Measurements from ENCODE around the gene DRD2. TPM values are rescaled to one million over a fixed set of nuclear protein-coding genes. Genes with fewer than 3 reads are reported as not detected.

The DRD2 gene
- total and polyA plus RNA-seq, 4 donors = not detected

DNA sequence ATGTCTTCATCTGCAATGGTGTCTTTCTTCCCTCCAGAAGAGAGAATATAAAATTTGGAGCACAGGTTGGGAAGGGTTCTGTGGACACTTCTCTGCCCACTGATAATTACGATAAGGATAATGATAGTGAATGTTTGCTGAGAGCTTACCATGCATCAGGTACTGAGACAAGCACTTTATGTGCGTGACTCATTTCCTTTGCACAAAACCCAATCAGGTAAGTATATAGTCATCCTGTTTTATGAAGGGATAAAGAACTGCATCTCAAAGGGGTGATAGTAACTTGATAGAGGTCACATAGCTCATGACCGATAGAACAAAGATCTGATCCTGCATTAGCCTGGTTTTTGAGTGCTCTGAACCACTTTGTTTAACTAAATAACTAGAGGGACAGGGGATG is 9.4 kb downstream of the DRD2 start:
- no peak overlapping the region for H3K9ac ChIP-seq (ENCODE audit: low read depth in 1 of 2, low read length in 2 of 2)
- DNase-seq (ENCODE audit: low spot score) = no peak
- H3K36me3 ChIP-seq (ENCODE audit: control insufficient read depth in 4 of 4, insufficient read depth in 3 of 4, low read depth in 1 of 4, low read length in 3 of 4) = no peaks in the 10 kb centered on the region
- H3K4me3 ChIP-seq (ENCODE audit: low read depth in 1 of 3, low read length in 3 of 3) = no peak overlapping the region
- TF ChIP-seq NR2F2 (IDR thresholded peaks at IDR 0.05) = no peak
- TF ChIP-seq TAF1 (conservative IDR thresholded peaks at IDR 0.05) = no peak
- no peak for TF ChIP-seq GABPA (IDR thresholded peaks at IDR 0.05 in 1 of 2, conservative IDR thresholded peaks at IDR 0.05 in 1 of 2)
- TF ChIP-seq FOXA2 (IDR thresholded peaks at IDR 0.05) = no peak
- TF ChIP-seq JUND (IDR thresholded peaks at IDR 0.05) = no peak
- no peak for TF ChIP-seq RXRA (IDR thresholded peaks at IDR 0.05)
- TF ChIP-seq RAD21 (IDR thresholded peaks at IDR 0.05) = no peak
- TF ChIP-seq SP1 (IDR thresholded peaks at IDR 0.05) = no peak
- TF ChIP-seq EGR1 (IDR thresholded peaks at IDR 0.05; ENCODE audit: low read depth in 2 of 2) = no peak
- TF ChIP-seq HNF4A (conservative IDR thresholded peaks at IDR 0.05) = no peak
- TF ChIP-seq, protein P1, sequence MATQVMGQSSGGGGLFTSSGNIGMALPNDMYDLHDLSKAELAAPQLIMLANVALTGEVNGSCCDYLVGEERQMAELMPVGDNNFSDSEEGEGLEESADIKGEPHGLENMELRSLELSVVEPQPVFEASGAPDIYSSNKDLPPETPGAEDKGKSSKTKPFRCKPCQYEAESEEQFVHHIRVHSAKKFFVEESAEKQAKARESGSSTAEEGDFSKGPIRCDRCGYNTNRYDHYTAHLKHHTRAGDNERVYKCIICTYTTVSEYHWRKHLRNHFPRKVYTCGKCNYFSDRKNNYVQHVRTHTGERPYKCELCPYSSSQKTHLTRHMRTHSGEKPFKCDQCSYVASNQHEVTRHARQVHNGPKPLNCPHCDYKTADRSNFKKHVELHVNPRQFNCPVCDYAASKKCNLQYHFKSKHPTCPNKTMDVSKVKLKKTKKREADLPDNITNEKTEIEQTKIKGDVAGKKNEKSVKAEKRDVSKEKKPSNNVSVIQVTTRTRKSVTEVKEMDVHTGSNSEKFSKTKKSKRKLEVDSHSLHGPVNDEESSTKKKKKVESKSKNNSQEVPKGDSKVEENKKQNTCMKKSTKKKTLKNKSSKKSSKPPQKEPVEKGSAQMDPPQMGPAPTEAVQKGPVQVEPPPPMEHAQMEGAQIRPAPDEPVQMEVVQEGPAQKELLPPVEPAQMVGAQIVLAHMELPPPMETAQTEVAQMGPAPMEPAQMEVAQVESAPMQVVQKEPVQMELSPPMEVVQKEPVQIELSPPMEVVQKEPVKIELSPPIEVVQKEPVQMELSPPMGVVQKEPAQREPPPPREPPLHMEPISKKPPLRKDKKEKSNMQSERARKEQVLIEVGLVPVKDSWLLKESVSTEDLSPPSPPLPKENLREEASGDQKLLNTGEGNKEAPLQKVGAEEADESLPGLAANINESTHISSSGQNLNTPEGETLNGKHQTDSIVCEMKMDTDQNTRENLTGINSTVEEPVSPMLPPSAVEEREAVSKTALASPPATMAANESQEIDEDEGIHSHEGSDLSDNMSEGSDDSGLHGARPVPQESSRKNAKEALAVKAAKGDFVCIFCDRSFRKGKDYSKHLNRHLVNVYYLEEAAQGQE (IDR thresholded peaks at IDR 0.05) = no peak
- TF ChIP-seq, protein P2, sequence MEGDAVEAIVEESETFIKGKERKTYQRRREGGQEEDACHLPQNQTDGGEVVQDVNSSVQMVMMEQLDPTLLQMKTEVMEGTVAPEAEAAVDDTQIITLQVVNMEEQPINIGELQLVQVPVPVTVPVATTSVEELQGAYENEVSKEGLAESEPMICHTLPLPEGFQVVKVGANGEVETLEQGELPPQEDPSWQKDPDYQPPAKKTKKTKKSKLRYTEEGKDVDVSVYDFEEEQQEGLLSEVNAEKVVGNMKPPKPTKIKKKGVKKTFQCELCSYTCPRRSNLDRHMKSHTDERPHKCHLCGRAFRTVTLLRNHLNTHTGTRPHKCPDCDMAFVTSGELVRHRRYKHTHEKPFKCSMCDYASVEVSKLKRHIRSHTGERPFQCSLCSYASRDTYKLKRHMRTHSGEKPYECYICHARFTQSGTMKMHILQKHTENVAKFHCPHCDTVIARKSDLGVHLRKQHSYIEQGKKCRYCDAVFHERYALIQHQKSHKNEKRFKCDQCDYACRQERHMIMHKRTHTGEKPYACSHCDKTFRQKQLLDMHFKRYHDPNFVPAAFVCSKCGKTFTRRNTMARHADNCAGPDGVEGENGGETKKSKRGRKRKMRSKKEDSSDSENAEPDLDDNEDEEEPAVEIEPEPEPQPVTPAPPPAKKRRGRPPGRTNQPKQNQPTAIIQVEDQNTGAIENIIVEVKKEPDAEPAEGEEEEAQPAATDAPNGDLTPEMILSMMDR (IDR thresholded peaks at IDR 0.05; ENCODE audit: low read depth, low read length, missing input control) = no peak
- no peak overlapping the region for H3K27ac ChIP-seq (ENCODE audit: low read depth in 1 of 2, low read length in 2 of 2)
- H3K4me1 ChIP-seq (ENCODE audit: control insufficient read depth in 4 of 4, insufficient read depth in 4 of 4, low read length in 3 of 4) = no peaks in the 10 kb centered on the region
- H3K27me3 ChIP-seq (ENCODE audit: control insufficient read depth in 4 of 4, insufficient read depth in 4 of 4, low read length in 3 of 4) = no peaks in the 10 kb centered on the region
- no peaks in the 10 kb centered on the region for H3K9me3 ChIP-seq (ENCODE audit: control insufficient read depth in 4 of 4, low read length in 3 of 4)
- WGBS = 86% methylated on average over 3 of the region's 3 CpGs

DNA sequence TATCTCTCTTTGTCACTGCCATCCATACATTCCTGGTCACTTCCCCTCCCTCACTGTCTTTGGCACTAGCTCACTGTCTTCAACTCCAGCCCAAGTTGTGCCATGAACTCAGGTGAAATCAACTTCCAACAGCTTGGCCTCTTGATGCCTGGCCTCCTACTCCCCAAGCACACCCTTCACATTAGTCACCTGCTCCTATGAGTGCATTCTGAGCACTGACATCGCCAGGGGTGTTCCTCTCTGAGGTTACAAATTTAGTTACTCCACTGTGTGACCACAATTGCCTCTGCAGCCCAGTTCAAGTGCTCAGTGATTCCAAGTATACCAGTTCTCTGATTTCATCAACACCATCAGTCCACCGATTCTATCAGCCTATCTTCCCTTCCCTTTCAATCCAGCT is 10.8 kb downstream of the DRD2 start:
- H3K27ac ChIP-seq (ENCODE audit: low read depth in 1 of 2, low read length in 2 of 2) = no peak overlapping the region
- no peak overlapping the region for H3K9ac ChIP-seq (ENCODE audit: low read depth in 1 of 2, low read length in 2 of 2)
- 38% methylated on average over 2 of the region's 2 CpGs for WGBS
- no peak overlapping the region for H3K4me3 ChIP-seq (ENCODE audit: low read depth in 1 of 3, low read length in 3 of 3)
- H3K9me3 ChIP-seq (ENCODE audit: control insufficient read depth in 4 of 4, low read length in 3 of 4) = no peaks in the 10 kb centered on the region
- H3K27me3 ChIP-seq (ENCODE audit: control insufficient read depth in 4 of 4, insufficient read depth in 4 of 4, low read length in 3 of 4) = peaks cover 0 to 4% (median 0%) of the 10 kb centered on the region in 4 donors
- no peaks in the 10 kb centered on the region for H3K36me3 ChIP-seq (ENCODE audit: control insufficient read depth in 4 of 4, insufficient read depth in 3 of 4, low read depth in 1 of 4, low read length in 3 of 4)
- H3K4me1 ChIP-seq (ENCODE audit: control insufficient read depth in 4 of 4, insufficient read depth in 4 of 4, low read length in 3 of 4) = no peaks in the 10 kb centered on the region
- no peak for TF ChIP-seq HNF4A (conservative IDR thresholded peaks at IDR 0.05)
- no peak for TF ChIP-seq HNF4G (IDR thresholded peaks at IDR 0.05)
- TF ChIP-seq, protein P2 (IDR thresholded peaks at IDR 0.05; ENCODE audit: low read depth, low read length, missing input control) = no peak
- TF ChIP-seq, protein P3, sequence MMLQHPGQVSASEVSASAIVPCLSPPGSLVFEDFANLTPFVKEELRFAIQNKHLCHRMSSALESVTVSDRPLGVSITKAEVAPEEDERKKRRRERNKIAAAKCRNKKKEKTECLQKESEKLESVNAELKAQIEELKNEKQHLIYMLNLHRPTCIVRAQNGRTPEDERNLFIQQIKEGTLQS (IDR thresholded peaks at IDR 0.05) = no peak
- TF ChIP-seq SP1 (IDR thresholded peaks at IDR 0.05) = no peak
- TF ChIP-seq EGR1 (IDR thresholded peaks at IDR 0.05; ENCODE audit: low read depth in 2 of 2) = no peak
- DNase-seq (ENCODE audit: low spot score) = no peak
